ENCODE results near the gene TUBAL3. TPM values are rescaled to one million over a fixed set of nuclear protein-coding genes. Genes with fewer than 3 reads are reported as not detected.

Gene TUBAL3
- total RNA-seq, 1 experiment from 2014 or later = not detected

GRCh38 chr10:5349362-5349761 lies 55.3 kb downstream of the TUBAL3 start:
- Mint-ChIP-seq H3K4me1 (peaks cover 4 to 5% of the 10 kb centered on the region in 2 experiments; a peak in 3 of 4 replicates), H3K36me3 (ENCODE audit: insufficient read depth in 1 of 3, low read depth in 3 of 3) (no peaks in the 10 kb centered on the region), H3K9me3 (peaks cover 0 to 22% of the 10 kb centered on the region in 2 experiments; a peak in 2 of 5 replicates), H3K4me3 (no peak overlapping the region), H3K27me3 (ENCODE audit: low read depth) (no peaks in the 10 kb centered on the region; the same call in 1 of the 2 replicates), H3K27ac (no peak overlapping the region)
- Histone ChIP-seq H2BK12ac (ENCODE audit: insufficient read length, low read depth, low read length) (no peak overlapping the region), H2BK15ac (ENCODE audit: low read depth, low read length) (no peak overlapping the region), H4K8ac (replicated peaks; ENCODE audit: insufficient read length, low read depth, low read length) (no peak overlapping the region), H4K5ac (ENCODE audit: insufficient read length, low read depth, low read length) (no peak overlapping the region), H2AK5ac (ENCODE audit: insufficient read length, low read length) (no peak overlapping the region), H3K9me3 (ENCODE audit: control insufficient read depth, low read depth, low read length) (no peaks in the 10 kb centered on the region), H3K4me1 (ENCODE audit: insufficient read depth, low read length) (no peaks in the 10 kb centered on the region; the same call in 1 of the 2 replicates), H3K27me3 (ENCODE audit: insufficient read depth, low read length) (no peaks in the 10 kb centered on the region), H3K14ac (ENCODE audit: insufficient read depth, low read length) (no peak overlapping the region), H3K4me2 (ENCODE audit: insufficient read depth, insufficient read length, low read length) (no peak overlapping the region), H3K27ac (ENCODE audit: insufficient read length, low read depth, low read length) (no peak overlapping the region), H3K79me2 (ENCODE audit: insufficient read depth, low read length) (no peaks in the 10 kb centered on the region), H3K9ac (ENCODE audit: extremely low read depth, insufficient read length, low read length) (no peak overlapping the region), H4K91ac (ENCODE audit: insufficient read length, low read depth, low read length) (no peak overlapping the region), H2BK20ac (ENCODE audit: low read depth, low read length, poor library complexity, severe bottlenecking) (no peak overlapping the region), H2BK120ac (ENCODE audit: low read depth, low read length, poor library complexity, severe bottlenecking) (no peak overlapping the region), H3K79me1 (ENCODE audit: insufficient read depth, low read depth, low read length, poor library complexity, severe bottlenecking) (no peaks in the 10 kb centered on the region), H3K23me2 (ENCODE audit: insufficient read length, low read depth, low read length, poor library complexity, severe bottlenecking) (no peaks in the 10 kb centered on the region), H2BK5ac (ENCODE audit: insufficient read length, low read length) (no peak overlapping the region), H3K4ac (ENCODE audit: low read depth, low read length) (no peak overlapping the region), H2AFZ (ENCODE audit: low read length) (no peak overlapping the region), H3T11ph (ENCODE audit: low read length) (no peak overlapping the region), H3K56ac (ENCODE audit: insufficient read length, low read depth, low read length) (no peak overlapping the region), H4K20me1 (ENCODE audit: control insufficient read depth, insufficient read depth, insufficient read length) (no peaks in the 10 kb centered on the region), H3K18ac (ENCODE audit: insufficient read length, low read depth, low read length) (no peak overlapping the region), H3K23ac (ENCODE audit: insufficient read length, low read depth, low read length) (no peak overlapping the region)
- DNase-seq = no peak
- TF ChIP-seq, protein P1, sequence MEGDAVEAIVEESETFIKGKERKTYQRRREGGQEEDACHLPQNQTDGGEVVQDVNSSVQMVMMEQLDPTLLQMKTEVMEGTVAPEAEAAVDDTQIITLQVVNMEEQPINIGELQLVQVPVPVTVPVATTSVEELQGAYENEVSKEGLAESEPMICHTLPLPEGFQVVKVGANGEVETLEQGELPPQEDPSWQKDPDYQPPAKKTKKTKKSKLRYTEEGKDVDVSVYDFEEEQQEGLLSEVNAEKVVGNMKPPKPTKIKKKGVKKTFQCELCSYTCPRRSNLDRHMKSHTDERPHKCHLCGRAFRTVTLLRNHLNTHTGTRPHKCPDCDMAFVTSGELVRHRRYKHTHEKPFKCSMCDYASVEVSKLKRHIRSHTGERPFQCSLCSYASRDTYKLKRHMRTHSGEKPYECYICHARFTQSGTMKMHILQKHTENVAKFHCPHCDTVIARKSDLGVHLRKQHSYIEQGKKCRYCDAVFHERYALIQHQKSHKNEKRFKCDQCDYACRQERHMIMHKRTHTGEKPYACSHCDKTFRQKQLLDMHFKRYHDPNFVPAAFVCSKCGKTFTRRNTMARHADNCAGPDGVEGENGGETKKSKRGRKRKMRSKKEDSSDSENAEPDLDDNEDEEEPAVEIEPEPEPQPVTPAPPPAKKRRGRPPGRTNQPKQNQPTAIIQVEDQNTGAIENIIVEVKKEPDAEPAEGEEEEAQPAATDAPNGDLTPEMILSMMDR (conservative IDR thresholded peaks at IDR 0.05) = no peak
- no CpG with 5 or more reads among the region's 2 CpGs for WGBS (ENCODE audit: extremely low coverage, insufficient read length, low lambda C conversion rate)
